ENCODE measurements around the gene TMC1. TPM values are rescaled to one million over a fixed set of nuclear protein-coding genes. Genes with fewer than 3 reads are reported as not detected.

Gene TMC1
- total and polyA plus RNA-seq, 2 of the 8 experiments (the other 6 are each of a cell fraction or from before 2014, with no cell fraction given) = 0.95 to 0.98 TPM

DNA sequence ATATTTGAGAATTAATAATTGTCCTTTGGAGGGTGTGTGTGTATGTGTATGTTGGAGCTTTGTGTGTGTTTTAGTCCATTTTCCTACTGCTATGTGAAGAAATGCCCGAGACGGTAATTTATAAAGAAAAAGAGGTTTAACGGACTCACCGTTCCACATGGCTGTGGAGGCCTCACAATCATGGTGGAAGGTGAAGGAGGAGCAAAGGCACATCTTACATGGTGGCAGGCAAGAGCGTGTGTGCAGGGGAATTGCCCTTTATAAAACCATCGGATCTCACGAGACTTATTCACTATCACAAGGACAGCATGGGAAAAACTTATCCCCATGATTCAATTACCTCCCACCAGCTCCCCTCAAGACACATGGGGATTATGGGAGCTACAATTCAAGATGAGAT, 44.1 kb downstream of the TMC1 start:
- Histone ChIP-seq H3K4ac (replicated peaks; ENCODE audit: insufficient read length, low read depth, low read length) (no peak overlapping the region), H2BK15ac (ENCODE audit: low read length) (no peak overlapping the region), H3K56ac (replicated peaks; ENCODE audit: insufficient read length, low read depth, low read length) (no peak overlapping the region), H3K27me3 (replicated peaks in 1 of 4; ENCODE audit: control insufficient read depth in 3 of 4, extremely low read depth in 1 of 4, insufficient read depth in 3 of 4, low read length in 3 of 4) (no peaks in the 10 kb centered on the region), H2AK5ac (ENCODE audit: low read depth, low read length) (no peak overlapping the region), H3K9ac (replicated peaks in 1 of 4; ENCODE audit: extremely low read depth in 1 of 4, low read depth in 3 of 4, low read length in 3 of 4) (no peak overlapping the region), H4K8ac (ENCODE audit: extremely low read depth, insufficient read depth, low read length) (no peak overlapping the region), H2BK120ac (replicated peaks; ENCODE audit: low read depth, low read length) (no peak overlapping the region), H3K23me2 (ENCODE audit: low read depth, low read length) (no peaks in the 10 kb centered on the region), H3K4me2 (ENCODE audit: insufficient read depth in 1 of 2, low read depth in 2 of 2, low read length in 2 of 2) (no peak overlapping the region), H3K23ac (ENCODE audit: insufficient read length) (no peak overlapping the region), H3K79me1 (ENCODE audit: low read depth, low read length) (no peaks in the 10 kb centered on the region), H2BK5ac (ENCODE audit: low read depth, low read length) (no peak overlapping the region), H2BK12ac (ENCODE audit: low read depth, low read length) (no peak overlapping the region), H2BK20ac (ENCODE audit: low read length) (no peak overlapping the region), H3K79me2 (ENCODE audit: control insufficient read depth in 1 of 2, insufficient read depth in 2 of 2, low read length in 2 of 2) (no peaks in the 10 kb centered on the region), H4K5ac (ENCODE audit: insufficient read length, low read depth, low read length) (no peak overlapping the region), H3K14ac (ENCODE audit: insufficient read length) (no peak overlapping the region), H3K27ac (ENCODE audit: low read depth, low read length) (no peak overlapping the region), H3K4me3 (ENCODE audit: extremely low read depth in 1 of 4, insufficient read depth in 2 of 4, low read depth in 3 of 4, low read length in 4 of 4) (no peak overlapping the region), H3K4me1 (replicated peaks in 1 of 4; ENCODE audit: control insufficient read depth in 3 of 4, insufficient read depth in 4 of 4, low read length in 3 of 4) (no peaks in the 10 kb centered on the region), H4K20me1 (replicated peaks in 1 of 2; ENCODE audit: control insufficient read depth in 1 of 2, insufficient read depth in 2 of 2, low read length in 2 of 2) (no peaks in the 10 kb centered on the region), H3K18ac (ENCODE audit: extremely low read depth, low read length) (no peak overlapping the region), H2AFZ (ENCODE audit: low read length) (no peak overlapping the region), H4K91ac (replicated peaks; ENCODE audit: insufficient read length, low read length) (no peak overlapping the region), H3K36me3 (ENCODE audit: control insufficient read depth in 2 of 4, insufficient read depth in 4 of 4, low read length in 3 of 4) (no peaks in the 10 kb centered on the region), H3K9me3 (ENCODE audit: insufficient read depth in 2 of 2, low read depth in 1 of 2, low read length in 1 of 2) (no peaks in the 10 kb centered on the region)
- WGBS, 2 experiments (ENCODE audit: extremely low coverage in 1 of 2, insufficient coverage in 1 of 2, insufficient read length in 1 of 2, insufficient replicate concordance in 2 of 2, low coverage in 1 of 2, low lambda C conversion rate in 2 of 2, missing lambda C conversion rate in 1 of 2) = 98% methylated on average over 7 of the region's 7 CpGs; no CpG with 5 or more reads in 1 of the 2 experiments
- no peak for DNase-seq (ENCODE audit: low read depth in 1 of 2, low spot score in 2 of 2)
- POLR2A ChIA-PET (ENCODE audit: partially characterized antibody) = no interaction called here
- FAIRE-seq = no peak
- CTCF ChIA-PET (ENCODE audit: partially characterized antibody) = no interaction called here
- TF ChIP-seq KDM4A (IDR thresholded peaks at IDR 0.05; ENCODE audit: low read depth, low read length, severe bottlenecking) (no peak), POU5F1 (IDR thresholded peaks at IDR 0.05; ENCODE audit: low read depth, low read length) (no peak), CBX8 (IDR thresholded peaks at IDR 0.05; ENCODE audit: borderline replicate concordance, low read depth, low read length) (no peak), SAP30 (IDR thresholded peaks at IDR 0.05; ENCODE audit: insufficient read depth, insufficient replicate concordance, low read length) (no peak), GABPA (IDR thresholded peaks at IDR 0.05; ENCODE audit: borderline replicate concordance, insufficient read depth, low read length) (no peak), TAF7 (optimal IDR thresholded peaks at IDR 0.05; ENCODE audit: borderline replicate concordance, low read depth, low read length) (no peak), SP2 (IDR thresholded peaks at IDR 0.05; ENCODE audit: low read length) (no peak), RAD21 (IDR thresholded peaks at IDR 0.05 in 1 of 2, conservative IDR thresholded peaks at IDR 0.05 in 1 of 2; ENCODE audit: low read depth in 2 of 2, low read length in 2 of 2) (no peak), JUN (IDR thresholded peaks at IDR 0.05; ENCODE audit: low read depth, low read length) (no peak), RFX5 (IDR thresholded peaks at IDR 0.05; ENCODE audit: borderline replicate concordance, low read depth, low read length) (no peak), YY1 (IDR thresholded peaks at IDR 0.05; ENCODE audit: low read depth, low read length) (no peak), BACH1 (IDR thresholded peaks at IDR 0.05; ENCODE audit: low read length) (no peak), SP4 (IDR thresholded peaks at IDR 0.05; ENCODE audit: low read length) (no peak)
- TF ChIP-seq, protein P1, sequence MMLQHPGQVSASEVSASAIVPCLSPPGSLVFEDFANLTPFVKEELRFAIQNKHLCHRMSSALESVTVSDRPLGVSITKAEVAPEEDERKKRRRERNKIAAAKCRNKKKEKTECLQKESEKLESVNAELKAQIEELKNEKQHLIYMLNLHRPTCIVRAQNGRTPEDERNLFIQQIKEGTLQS (IDR thresholded peaks at IDR 0.05; ENCODE audit: insufficient read depth, low read depth, low read length) = no peak

Measured in H1 (cell line).